ENCODE measurements around the gene BCL2L1. TPM values are rescaled to one million over a fixed set of nuclear protein-coding genes. Genes with fewer than 3 reads are reported as not detected.
A peak's percentile ranks its signal among the peaks of the same experiment; 100 is the strongest.

BCL2L1 gene
- total RNA-seq, 1 donor from 2014 or later = 126 TPM

DNA sequence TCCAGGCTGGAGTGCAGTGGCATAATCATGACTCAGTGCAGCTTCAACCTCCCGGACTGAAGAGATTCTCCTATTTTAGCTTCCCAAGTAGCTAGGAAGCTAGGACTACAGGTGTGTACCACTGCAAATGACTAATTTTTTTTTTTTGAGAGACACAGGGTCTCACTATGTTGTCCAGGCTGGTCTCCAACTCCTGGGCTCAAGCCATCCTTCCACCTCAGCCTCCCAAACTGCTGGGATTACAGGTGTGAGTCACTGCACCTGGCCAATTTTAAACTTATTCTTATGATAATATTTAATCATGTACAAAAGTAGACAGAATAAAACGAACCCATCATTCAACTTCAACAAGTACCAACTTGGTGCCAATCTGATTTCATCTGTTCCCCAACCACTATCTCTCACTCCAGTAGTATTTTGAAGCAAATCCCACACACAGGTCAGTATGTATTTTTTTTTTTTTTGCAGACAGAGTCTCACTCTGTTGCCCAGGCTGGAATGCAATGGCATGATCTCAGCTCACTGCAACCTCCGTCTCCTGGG lies 32.5 kb downstream of the BCL2L1 start:
- no peaks in the 10 kb centered on the region for H3K27me3 ChIP-seq (ENCODE audit: low read depth)
- intact Hi-C loops (cut with DNase I) = no loop called here
- peaks cover 56% of the 10 kb centered on the region for H3K36me3 ChIP-seq
- H3K9me3 ChIP-seq = no peaks in the 10 kb centered on the region
- TF ChIP-seq, protein P1, sequence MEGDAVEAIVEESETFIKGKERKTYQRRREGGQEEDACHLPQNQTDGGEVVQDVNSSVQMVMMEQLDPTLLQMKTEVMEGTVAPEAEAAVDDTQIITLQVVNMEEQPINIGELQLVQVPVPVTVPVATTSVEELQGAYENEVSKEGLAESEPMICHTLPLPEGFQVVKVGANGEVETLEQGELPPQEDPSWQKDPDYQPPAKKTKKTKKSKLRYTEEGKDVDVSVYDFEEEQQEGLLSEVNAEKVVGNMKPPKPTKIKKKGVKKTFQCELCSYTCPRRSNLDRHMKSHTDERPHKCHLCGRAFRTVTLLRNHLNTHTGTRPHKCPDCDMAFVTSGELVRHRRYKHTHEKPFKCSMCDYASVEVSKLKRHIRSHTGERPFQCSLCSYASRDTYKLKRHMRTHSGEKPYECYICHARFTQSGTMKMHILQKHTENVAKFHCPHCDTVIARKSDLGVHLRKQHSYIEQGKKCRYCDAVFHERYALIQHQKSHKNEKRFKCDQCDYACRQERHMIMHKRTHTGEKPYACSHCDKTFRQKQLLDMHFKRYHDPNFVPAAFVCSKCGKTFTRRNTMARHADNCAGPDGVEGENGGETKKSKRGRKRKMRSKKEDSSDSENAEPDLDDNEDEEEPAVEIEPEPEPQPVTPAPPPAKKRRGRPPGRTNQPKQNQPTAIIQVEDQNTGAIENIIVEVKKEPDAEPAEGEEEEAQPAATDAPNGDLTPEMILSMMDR (IDR thresholded peaks at IDR 0.05) = no peak
- peaks cover 70% of the 10 kb centered on the region for H3K4me1 ChIP-seq
- peak overlapping the region; percentile 13 for H3K27ac ChIP-seq
- H3K4me3 ChIP-seq = no peak overlapping the region
- DNase-seq (no peak), ATAC-seq (no peak)

DNA sequence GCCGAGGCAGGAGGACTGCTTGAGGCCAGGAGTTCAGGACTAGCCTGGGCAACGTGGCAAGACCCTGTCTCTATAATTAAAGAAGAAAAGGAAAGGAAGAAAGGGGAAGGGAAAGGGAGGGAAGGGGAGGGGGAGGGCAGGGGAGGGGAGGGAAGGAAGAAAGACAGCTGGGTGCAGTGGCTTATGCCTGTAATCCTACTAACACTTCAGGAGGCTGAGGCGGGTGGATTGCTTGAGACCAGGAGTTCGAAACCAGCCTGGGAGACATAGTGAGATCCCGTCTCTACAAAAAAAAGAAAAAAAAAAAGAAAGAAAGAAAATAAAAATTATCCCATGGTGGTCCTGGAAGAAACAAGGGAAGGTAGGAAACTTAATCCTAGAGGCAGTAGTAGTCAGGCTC lies 33.5 kb downstream of the BCL2L1 start:
- no peak overlapping the region for H3K27ac ChIP-seq
- no peak for ATAC-seq
- H3K36me3 ChIP-seq = peaks cover 60% of the 10 kb centered on the region
- no peak overlapping the region for H3K4me3 ChIP-seq
- DNase-seq = no peak
- H3K27me3 ChIP-seq (ENCODE audit: low read depth) = no peaks in the 10 kb centered on the region
- no peaks in the 10 kb centered on the region for H3K9me3 ChIP-seq
- H3K4me1 ChIP-seq = peaks cover 70% of the 10 kb centered on the region
- intact Hi-C loops (cut with DNase I) = no loop called here
- TF ChIP-seq, protein P1 (IDR thresholded peaks at IDR 0.05) = no peak

DNA sequence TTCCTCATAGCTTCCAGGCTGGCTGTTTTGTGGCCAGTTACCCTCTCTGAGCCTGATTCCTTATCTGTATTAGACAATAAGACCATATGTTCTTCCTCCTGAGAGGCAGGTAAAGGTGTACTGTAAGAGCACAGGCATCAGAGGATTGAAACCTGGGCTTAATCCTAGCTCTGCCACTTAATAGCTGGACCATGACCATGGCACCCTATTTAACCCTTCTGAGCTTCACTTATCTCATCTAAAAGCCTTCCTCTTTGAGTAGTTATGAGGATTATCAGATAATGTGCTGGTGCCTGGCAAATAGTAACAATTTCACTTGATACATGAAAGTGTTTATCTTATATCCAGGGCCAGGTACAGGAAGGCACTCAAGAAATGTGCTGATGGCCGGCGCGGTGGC lies 34.9 kb downstream of the BCL2L1 start:
- Histone ChIP-seq H3K4me3 (no peak overlapping the region), H3K27me3 (ENCODE audit: low read depth) (no peaks in the 10 kb centered on the region), H3K36me3 (peaks cover 54% of the 10 kb centered on the region), H3K9me3 (no peaks in the 10 kb centered on the region), H3K27ac (peak overlapping the region; percentile 9), H3K4me1 (peaks cover 72% of the 10 kb centered on the region)
- intact Hi-C loops (cut with DNase I) = no loop called here
- ATAC-seq (peak in 1 of 2 donors; percentile 50), DNase-seq (no peak)
- TF ChIP-seq, protein P1 (IDR thresholded peaks at IDR 0.05) = no peak

DNA sequence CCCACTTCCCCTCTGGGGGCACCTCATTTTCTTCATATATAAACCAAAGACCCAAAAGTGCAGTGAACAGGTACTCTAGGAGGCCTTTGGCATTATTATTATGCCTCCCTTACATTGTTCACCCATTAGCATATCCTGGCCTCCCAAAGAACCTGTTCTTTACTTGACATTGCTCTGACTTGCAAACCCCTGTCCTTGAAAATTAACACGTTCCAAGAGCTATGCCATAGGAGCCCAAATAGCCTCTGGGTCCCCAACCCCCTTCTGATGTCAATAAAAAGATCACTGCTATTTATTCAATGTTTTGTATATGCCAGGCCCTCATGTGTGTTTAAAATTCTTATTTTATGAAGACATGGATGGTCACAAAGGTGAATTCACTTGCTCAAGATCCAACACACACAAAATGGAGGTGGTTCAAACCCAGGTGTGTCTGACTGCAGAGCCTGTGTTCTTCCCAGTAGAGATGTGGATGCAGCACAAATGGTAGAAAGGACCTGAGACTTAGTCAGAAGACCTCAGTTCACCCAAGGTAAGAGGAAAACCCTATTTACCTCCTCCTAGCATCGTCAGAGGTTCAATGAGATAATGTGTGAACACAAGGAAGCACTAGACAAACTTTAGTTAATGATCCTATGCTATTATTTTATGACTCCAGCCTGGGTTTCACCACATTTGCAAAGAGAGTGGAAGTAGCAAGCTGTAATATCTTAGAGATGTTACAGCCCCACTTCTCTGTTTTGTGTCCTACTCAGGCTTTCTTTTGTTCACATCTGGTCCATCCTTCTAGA lies 36.6 kb downstream of the BCL2L1 start:
- peaks cover 72% of the 10 kb centered on the region for H3K4me1 ChIP-seq
- intact Hi-C loops (cut with DNase I) = no loop called here
- H3K4me3 ChIP-seq = no peak overlapping the region

DNA sequence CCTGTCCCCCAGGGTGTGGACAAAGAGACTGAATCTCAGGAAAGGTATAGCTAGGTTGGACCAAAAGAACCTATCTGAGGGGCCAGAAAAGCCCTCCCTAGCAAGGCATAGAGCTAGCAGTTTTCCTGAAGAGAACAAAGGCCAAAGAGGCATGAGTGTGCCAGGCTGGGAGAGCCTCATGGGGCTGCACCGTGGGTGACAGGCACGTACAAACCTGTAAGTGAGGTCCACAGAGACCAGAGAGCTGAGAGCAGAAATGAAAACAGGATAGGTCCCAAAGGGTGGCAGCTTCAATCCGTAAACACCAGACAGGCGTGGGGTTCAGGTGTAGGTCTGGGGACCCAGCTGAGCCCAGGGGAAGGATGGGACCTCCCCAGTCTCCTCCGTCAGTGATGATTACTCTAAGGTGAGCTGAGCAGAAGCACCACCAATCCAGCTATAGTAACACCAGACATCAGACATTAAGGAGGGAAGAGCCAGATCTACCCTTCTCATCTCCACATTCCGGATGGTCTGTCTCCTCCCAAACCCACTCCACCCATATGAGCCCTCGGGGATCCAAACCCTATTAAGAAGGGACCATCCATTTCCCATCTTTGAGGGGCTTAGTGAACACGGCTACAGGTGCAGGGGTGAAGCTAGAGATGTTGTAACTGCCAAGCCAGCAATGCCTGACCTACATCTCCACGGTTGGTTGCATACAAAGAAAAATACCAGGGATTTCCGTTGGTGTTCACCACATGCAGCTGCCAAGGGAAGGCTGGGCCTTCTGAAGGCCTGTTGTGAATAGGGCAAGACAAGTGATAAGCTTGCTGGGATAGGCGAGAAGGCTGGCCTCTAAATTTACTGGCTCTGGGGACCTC lies 38.3 kb downstream of the BCL2L1 start:
- Histone ChIP-seq H3K4me3 (no peak overlapping the region), H3K27me3 (ENCODE audit: low read depth) (no peaks in the 10 kb centered on the region), H3K4me1 (peaks cover 76% of the 10 kb centered on the region), H3K9me3 (no peaks in the 10 kb centered on the region), H3K36me3 (peaks cover 37% of the 10 kb centered on the region), H3K27ac (peak overlapping the region; percentile 20)
- ATAC-seq (no peak), DNase-seq (no peak)
- TF ChIP-seq, protein P1 (IDR thresholded peaks at IDR 0.05) = no peak
- intact Hi-C loops (cut with DNase I) = no loop called here

More for the DNA sequence above, 36.6 kb downstream of the BCL2L1 start:
- Histone ChIP-seq H3K27ac (no peak overlapping the region), H3K27me3 (ENCODE audit: low read depth) (no peaks in the 10 kb centered on the region), H3K36me3 (peaks cover 49% of the 10 kb centered on the region), H3K9me3 (no peaks in the 10 kb centered on the region)
- TF ChIP-seq, protein P1 (IDR thresholded peaks at IDR 0.05) = no peak
- DNase-seq (no peak), ATAC-seq (no peak)
